ENCODE measurements around the gene SLC10A7.

SLC10A7 gene

DNA sequence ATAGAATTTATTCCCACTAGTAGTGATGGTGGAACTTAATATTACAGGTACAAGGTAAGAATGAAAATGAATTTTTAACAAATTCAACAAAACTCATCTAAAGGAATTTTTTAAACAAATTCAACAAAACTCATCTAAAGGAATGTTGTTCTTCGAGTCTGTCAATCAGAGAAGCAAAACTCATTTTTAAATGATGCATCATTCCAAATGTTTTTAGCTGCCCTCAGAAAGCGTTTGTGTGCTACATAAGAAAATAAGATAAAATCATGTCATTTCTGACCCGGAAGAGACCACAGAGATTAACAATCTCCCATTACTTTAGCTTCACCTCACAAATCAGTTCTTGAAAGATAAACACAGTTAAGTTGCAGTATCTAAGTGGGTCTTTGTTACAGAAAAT is 178.0 kb downstream of the SLC10A7 start:
- no peak for DNase-seq

- no peak for DNase-seq
Measured at GRCh38 chr4:146343199-146343598, 178.5 kb downstream of the SLC10A7 start.

GRCh38 chr4:146342600-146343192 is 179.0 kb downstream of the SLC10A7 start:
- DNase-seq, result no peak

- no peak for DNase-seq
Measured at GRCh38 chr4:146340798-146341197, 180.9 kb downstream of the SLC10A7 start.

GRCh38 chr4:146338512-146338911 is 183.2 kb downstream of the SLC10A7 start:
- no peak for DNase-seq

- DNase-seq, result peak; percentile 3
Measured at GRCh38 chr4:146336410-146336807, 185.3 kb downstream of the SLC10A7 start.

- DNase-seq, result peak; percentile 19
Measured at GRCh38 chr4:146335763-146336409, 185.9 kb downstream of the SLC10A7 start.

DNA sequence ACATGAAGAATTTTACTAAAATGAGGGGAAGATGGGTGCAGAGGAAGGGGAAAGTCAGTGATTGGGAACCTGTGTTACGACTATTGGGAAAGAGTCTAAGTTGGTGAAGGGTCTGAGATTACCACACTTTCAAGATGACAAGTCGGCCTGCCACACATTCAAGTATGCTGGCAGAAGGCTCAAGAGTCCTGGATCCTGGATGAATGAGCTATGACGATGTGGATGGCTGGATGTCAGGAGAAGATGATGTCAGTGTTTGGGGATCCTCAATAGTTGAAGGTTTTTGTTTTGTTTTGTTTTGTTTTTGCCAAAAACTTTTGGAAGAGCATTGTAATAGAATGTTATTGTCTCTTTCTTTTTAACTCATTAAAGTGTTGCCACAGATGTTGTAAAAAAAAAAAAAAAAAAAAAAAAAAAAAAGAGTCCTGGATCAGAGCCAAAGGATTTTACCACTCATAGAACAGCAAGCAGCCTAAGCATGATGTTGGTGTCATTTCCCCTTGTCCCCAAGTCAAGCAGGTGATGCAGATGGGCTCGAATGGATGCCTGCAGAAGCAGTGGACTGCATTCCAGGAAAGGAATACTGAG is 186.8 kb downstream of the SLC10A7 start:
- DNase-seq, result no peak

DNA sequence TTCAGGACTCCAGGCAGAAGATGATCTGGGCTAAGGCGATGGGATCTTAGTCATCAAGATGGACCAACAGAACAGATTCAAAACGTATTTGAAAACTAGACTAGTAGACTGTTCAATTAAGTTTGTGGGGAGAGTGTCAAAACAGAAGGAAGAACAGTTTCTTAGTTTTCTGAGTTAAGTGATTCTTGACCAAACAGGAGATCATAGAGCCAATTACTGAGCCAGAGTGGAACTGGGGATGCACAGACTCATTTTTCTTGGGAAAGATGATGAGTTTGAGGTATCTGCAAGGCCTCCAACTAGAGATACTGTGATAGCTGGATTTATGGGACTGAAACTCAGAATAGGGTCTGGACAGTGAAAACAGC is 187.9 kb downstream of the SLC10A7 start:
- no peak for DNase-seq

- DNase-seq, result peak; percentile 10
Measured at GRCh38 chr4:146333187-146333894, 188.4 kb downstream of the SLC10A7 start.

DNA sequence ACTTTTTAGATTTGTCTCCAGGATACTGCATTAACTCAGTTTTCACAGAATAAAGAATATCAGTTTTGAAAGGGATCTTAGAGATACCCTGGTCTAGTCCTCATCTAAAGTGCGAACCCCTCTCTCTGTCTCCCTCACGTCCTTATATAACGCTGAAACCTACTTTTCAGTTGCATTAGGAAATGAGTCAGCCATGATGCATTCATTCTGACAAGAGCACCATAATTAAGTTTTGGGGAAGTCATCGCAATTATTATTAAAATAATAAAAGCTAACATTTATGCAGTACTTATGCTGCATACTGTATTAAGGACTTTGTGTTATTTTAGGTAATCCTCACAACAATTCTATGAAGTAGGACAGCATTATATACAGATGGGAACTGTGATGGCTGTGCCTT is 191.3 kb downstream of the SLC10A7 start:
- no peak for DNase-seq

- DNase-seq, result no peak
Measured at GRCh38 chr4:146329050-146329716, 192.6 kb downstream of the SLC10A7 start.

DNA sequence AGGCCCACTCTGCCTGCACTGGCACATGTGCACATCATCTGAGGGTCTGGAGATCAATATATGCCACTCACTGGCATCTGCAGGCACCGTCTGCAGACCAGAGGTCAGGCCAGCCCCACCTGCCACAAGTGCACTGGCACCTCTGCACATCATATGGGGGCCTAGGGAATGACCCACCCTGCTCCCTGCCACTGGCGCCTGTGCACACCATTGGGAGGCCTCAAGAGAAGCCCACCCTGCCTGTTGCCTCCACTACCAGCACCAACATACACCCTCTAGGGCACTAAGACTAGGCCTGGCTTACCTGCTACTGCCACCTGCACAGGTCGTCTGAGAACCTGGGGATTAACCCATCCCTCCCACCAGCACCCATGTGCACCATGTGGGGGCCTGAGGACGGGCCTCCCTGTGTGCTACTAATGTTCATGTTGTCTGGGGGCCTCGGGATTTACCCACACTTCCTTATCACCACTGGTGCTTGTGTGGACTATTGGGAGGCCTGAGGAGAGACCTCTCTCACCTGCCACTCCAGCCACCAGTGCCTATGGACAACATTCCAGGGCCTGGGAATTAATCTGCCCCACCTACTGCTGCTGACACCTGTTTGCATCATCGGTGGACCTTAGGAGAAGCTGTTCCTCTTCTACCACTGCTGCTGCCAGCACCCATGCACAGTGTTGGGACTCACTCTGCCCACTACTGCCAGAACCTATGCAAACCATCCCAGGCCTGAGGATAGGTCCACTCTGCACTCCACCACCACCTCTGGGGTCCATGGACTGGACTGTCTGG is 193.7 kb downstream of the SLC10A7 start:
- DNase-seq, result no peak

DNA sequence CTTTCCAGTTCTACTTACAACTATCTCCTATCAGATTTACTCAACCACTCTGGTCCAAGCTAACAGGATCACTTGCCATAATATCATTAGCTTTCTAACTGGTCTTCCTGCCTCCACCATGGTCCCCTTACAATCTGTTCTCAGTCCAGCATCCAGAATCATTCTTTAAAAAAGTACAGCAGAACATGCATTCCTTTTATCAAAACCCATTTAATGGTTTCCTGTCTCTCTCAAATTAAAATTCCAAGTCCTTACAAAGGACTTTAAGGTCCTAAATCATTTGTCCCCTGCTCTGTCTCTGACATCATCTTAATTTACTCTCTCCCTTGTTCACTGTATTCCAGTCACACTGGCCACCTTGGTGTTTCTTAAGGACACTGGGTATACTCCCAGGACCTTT is 202.8 kb downstream of the SLC10A7 start:
- no peak for DNase-seq

- no peak for DNase-seq
Measured at GRCh38 chr4:146317783-146318182, 204.0 kb downstream of the SLC10A7 start.

GRCh38 chr4:146315184-146315583 is 206.6 kb downstream of the SLC10A7 start:
- no peak for DNase-seq

DNA sequence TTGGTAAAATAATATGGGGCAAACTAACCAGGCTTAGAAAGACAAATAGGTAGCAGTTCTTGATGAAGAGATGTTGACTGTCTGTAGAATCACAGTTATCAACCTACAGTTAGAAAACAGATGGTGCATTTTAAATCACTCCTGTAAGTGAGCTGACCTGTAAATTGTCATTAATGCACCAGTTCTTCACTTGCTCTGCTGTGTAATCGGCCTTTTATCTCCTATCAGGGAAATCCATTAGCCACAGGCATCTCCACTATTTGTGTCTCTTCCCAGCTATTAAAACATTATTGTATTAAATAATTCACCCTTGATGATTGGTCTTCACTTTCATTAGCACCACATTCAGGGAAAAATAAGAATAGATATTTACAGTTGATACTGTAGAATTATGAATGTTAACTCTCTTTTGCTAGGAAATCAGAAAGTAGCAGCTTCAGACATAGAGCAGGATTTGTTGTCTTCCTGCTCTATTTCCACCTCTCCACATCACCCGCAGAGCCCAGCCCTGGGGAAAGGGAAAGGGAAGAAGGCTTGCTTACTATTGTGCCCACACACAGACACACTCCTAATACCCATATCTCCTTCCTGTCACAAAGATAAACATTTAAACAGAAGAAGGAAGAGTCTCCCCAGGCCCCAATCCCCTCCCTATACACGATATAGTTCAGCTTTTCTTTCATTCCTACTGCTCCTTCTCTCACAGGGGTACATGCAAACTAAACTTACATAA is 210.3 kb downstream of the SLC10A7 start:
- DNase-seq, result no peak

DNA sequence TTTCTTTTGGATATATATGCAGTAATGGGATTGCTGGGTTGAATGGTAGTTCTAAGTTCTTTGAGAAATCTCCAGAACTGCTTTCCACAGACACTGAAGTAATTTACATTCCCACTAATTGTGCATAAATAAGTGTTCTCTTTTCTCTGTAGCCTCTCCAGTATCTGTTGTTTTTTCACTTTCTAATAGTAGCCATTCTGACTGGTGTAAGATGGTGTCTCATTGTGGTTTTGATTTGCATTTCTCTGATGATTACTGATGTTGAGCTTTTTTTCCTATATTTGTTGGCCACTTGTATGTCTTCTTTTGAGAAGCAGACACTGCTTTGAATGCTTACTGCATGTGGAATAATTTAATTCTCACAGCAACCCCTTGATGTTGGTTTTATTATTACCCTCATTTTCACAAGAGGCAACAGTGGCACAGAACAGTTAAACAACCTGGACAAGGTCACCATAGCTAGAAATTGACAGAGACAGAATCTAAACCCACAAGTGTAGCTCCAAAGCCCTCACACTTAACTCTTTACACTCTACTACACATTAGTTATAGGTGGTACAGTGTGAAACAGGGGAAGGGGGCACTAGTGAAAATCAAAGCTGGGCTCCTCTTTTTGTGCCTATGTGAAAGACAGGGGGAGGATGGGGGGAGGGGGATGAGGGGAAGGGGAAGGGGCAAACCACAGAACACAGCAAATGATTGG is 211.3 kb downstream of the SLC10A7 start:
- no peak for DNase-seq

DNA sequence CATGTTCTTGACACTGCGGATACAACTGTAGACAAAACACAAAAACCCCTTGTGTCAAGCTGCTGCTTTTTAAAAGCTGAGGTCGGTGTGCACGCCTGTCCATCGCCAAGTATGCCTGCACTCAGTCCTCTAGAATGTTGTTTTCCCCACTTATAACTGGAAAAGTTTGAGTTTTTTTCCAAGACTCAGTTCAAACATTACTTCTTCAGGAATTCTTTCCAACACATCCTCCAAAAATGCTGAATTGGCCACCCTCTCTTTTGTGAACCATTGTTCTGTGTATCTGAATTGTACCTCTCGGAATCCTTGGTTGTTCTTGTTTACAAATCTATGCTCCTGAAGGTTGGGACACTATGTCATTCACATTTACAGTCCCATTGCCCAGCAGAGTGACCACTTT is 212.8 kb downstream of the SLC10A7 start:
- no peak for DNase-seq

GRCh38 chr4:146302822-146303221 is 218.9 kb downstream of the SLC10A7 start:
- DNase-seq, result no peak

DNA sequence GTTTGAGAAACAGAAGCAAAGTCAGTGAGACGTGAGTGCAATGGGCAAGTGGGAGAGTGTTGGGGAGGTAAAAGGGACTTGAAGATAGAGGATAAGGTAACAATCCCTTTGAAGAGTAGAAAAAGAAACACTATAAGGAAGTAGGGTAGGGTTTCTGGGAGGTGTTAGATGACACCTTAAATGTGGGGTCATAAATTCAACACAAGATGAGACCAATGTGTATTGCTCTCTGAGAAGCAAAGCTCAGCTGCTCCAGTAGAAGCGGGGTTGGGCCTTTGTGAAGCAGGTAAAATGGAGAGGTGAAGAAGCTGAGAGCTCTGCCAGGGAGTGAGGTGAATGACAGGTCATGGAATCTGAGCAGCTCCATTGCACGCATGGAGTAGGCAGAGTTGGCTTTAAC is 222.1 kb downstream of the SLC10A7 start:
- DNase-seq, result no peak

All from DMS79 treated with DMSO at 0.1 percent for 48 hours (cell line).